C4-2B (cell line): ENCODE results near the gene ICA1L.

Experiments used
- ZFX ChIP-seq: fragments of 450-650 bp; IDR thresholded peaks from 2 replicates; pipeline ENCODE4 v1.6.1; 2017
- TF ChIP-seq, protein P1 (sequence below): fragments of 450-650 bp; conservative IDR thresholded peaks from 2 replicates; pipeline ENCODE4 v1.5.1; 2017; ENCODE audit warnings: mild to moderate bottlenecking

DNA sequence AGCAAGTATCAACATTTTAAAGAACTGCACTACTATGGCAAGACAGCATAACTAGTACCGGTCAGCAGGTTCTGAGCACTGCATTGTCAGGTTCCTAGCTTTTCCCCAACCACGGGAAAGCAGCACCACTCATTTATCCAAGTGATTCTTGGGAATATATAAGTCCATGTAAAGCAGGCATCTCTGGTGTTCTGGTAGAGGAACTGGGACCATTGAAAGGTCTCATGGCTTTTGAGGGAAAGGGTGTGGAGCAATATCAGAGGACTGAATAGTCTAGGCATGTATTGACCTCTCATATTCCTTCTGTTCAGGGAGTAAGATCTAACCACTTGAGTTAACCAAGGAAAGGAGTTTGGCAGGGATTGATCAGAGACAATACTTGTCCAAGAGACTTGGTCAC, 6.1 kb upstream of the ICA1L start:
- TF ChIP-seq, protein P1, sequence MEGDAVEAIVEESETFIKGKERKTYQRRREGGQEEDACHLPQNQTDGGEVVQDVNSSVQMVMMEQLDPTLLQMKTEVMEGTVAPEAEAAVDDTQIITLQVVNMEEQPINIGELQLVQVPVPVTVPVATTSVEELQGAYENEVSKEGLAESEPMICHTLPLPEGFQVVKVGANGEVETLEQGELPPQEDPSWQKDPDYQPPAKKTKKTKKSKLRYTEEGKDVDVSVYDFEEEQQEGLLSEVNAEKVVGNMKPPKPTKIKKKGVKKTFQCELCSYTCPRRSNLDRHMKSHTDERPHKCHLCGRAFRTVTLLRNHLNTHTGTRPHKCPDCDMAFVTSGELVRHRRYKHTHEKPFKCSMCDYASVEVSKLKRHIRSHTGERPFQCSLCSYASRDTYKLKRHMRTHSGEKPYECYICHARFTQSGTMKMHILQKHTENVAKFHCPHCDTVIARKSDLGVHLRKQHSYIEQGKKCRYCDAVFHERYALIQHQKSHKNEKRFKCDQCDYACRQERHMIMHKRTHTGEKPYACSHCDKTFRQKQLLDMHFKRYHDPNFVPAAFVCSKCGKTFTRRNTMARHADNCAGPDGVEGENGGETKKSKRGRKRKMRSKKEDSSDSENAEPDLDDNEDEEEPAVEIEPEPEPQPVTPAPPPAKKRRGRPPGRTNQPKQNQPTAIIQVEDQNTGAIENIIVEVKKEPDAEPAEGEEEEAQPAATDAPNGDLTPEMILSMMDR: no peak
- no peak for TF ChIP-seq ZFX
